Measurements from ENCODE around the gene HBD.

Gene HBD

DNA sequence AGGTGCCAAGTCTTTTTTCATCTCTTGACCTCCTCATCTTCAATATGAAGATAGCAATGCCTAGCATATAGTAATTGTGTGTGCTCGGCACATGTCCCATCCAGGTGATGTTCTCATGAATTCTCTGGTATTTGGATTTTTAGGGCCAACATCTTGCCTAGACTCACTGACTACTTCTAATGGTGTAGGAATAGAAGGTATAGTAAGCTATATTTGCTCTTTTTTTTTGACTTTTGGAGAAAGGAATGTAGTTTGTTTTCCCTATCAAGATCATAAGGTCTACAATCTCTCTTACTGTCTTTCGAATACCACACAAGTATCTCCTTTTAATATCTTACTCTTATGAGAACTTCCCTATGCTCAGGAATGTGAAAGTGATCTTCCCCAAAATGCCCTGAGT, 3.2 kb downstream of the HBD start:
- no peak for DNase-seq

DNA sequence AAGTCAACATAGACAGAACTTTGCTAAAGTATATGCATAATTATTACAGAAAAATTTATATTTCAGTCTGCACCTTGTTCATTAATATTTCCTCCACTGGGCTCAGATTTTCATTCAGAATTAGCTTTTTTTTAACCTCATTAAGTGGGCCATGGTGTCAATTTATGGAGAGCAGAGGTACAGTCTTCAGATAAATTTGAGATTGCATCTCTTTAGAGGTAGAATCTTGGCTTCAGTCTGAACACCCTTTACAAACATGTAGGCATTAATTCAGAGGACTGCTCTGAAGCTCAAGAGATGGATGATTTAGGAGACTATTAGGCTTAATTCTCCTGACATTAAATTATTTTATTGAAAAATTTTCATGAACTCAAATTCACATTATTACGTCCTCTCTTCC, 4.0 kb downstream of the HBD start:
- DNase-seq: no peak

DNA sequence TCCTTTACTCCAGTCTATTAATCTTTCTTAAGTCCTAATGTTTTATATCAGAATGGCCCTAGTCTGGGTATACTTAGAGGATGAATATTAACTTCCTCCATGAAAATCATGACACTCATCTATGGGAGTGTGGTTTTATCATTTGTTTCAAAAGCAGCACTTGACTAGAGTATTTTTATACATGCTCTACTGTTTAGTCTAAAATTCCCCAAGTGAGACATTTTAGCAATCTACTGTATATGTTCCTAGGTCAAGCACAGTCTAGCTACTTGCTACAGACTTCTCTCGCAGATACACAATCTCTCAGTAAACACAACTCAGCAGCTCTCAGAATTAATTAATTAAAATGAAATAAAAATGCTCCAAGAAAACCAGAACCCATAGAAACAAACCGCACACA, 4.5 kb downstream of the HBD start:
- no peak for DNase-seq

DNA sequence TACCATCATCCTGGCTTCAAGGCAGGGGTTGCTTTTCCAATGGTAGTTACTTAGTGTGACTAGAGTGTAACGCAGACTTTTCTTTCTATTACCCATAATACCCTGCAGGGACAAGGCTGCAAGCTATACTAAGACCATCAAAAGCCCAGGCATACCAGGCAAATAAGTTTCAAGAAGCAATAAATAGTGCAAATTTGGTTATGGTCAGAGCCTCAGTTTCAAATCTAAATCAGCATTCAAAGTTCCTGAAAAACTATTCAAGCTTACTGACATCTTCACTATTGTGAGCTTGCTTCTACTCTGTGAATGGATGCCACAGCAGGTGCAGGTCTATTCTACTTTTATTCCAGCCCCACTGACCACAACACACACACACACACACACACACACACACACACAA, 4.9 kb downstream of the HBD start:
- DNase-seq: no peak

DNA sequence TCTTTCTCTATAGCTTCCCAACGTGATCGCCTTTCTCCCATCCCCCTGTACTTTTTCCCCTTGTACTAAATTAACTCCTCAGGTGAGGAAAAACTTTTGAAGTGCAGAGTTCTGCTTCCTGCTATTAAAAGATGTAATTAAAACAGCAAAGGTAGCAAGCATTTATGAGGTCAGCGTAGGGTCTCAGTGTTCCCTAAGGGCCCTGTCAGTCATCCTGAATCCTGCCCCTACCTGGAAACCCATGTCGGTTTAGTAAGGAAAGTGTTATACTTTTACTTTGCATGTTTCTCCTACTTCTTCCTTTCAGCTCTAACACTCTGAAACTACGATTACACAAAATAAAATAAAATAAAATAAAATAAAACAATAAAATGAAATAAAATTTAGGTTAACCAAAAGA, 6.2 kb downstream of the HBD start:
- no peak for DNase-seq

DNA sequence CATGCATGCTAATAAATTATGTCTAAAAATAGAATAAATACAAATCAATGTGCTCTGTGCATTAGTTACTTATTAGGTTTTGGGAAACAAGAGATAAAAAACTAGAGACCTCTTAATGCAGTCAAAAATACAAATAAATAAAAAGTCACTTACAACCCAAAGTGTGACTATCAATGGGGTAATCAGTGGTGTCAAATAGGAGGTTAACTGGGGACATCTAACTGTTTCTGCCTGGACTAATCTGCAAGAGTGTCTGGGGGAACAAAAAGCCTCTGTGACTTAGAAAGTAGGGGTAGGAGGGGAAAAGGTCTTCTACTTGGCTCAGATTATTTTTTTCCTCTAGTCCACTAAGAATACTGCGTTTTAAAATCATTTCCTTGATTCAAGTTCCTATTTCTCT, 6.6 kb downstream of the HBD start:
- no peak for DNase-seq

DNA sequence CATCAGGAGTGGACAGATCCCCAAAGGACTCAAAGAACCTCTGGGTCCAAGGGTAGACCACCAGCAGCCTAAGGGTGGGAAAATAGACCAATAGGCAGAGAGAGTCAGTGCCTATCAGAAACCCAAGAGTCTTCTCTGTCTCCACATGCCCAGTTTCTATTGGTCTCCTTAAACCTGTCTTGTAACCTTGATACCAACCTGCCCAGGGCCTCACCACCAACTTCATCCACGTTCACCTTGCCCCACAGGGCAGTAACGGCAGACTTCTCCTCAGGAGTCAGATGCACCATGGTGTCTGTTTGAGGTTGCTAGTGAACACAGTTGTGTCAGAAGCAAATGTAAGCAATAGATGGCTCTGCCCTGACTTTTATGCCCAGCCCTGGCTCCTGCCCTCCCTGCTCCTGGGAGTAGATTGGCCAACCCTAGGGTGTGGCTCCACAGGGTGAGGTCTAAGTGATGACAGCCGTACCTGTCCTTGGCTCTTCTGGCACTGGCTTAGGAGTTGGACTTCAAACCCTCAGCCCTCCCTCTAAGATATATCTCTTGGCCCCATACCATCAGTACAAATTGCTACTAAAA, 7.5 kb downstream of the HBD start, which contains the start of gene HBB:
HBB (minus strand) TSS at position 340 of the 579 bp plus-strand sequence; CDS start at position 290, 50 bp downstream.
- no peak for DNase-seq

DNA sequence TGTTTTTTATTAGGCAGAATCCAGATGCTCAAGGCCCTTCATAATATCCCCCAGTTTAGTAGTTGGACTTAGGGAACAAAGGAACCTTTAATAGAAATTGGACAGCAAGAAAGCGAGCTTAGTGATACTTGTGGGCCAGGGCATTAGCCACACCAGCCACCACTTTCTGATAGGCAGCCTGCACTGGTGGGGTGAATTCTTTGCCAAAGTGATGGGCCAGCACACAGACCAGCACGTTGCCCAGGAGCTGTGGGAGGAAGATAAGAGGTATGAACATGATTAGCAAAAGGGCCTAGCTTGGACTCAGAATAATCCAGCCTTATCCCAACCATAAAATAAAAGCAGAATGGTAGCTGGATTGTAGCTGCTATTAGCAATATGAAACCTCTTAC, 8.8 kb downstream of the HBD start:
- DNase-seq: no peak

DNA sequence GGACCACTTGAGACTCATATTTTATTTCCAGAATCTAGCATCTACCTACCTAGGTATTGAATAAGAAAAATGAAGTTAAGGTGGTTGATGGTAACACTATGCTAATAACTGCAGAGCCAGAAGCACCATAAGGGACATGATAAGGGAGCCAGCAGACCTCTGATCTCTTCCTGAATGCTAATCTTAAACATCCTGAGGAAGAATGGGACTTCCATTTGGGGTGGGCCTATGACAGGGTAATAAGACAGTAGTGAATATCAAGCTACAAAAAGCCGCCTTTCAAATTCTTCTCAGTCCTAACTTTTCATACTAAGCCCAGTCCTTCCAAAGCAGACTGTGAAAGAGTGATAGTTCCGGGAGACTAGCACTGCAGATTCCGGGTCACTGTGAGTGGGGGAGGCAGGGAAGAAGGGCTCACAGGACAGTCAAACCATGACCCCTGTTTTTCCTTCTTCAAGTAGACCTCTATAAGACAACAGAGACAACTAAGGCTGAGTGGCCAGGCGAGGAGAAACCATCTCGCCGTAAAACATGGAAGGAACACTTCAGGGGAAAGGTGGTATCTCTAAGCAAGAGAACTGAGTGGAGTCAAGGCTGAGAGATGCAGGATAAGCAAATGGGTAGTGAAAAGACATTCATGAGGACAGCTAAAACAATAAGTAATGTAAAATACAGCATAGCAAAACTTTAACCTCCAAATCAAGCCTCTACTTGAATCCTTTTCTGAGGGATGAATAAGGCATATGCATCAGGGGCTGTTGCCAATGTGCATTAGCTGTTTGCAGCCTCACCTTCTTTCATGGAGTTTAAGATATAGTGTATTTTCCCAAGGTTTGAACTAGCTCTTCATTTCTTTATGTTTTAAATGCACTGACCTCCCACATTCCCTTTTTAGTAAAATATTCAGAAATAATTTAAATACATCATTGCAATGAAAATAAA, 9.5 kb downstream of the HBD start:
- no peak for DNase-seq

DNA sequence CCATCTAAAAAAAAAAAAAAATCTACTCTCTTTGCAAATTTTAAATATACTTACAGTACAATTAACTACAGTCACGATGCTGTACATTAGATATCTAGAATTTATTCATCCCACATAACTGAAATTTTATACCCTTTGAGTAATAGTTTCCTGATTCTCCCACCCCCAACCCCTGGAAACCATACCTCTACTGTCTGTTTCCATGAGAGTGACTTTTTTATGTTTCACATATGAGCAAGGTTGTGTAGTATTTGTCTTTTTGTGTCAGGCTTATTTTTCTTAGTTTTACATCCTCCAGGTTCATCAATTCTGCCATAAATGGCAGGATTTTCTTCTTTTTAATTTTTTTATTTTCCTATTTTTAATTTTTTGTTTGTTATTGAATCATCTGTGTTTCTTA, 10.6 kb downstream of the HBD start:
- DNase-seq: no peak

DNA sequence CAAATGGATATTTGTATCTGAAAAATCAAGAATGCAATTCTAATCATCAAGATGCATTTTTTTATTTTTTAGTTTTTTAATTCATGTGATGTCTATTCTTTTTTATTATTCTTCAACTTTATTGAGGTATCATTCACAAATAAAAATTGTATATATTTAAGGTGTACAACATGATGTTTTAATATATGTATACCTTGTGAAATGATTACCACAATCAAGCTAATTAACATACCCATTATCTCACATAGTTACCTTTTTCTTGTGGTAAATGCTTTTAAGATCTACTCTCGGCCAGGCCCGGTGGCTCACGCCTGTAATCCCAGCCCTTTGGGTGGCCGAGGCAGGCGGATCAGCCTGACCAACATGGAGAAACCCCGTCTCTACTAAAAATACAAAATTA, 11.1 kb downstream of the HBD start:
- DNase-seq: no peak

DNA sequence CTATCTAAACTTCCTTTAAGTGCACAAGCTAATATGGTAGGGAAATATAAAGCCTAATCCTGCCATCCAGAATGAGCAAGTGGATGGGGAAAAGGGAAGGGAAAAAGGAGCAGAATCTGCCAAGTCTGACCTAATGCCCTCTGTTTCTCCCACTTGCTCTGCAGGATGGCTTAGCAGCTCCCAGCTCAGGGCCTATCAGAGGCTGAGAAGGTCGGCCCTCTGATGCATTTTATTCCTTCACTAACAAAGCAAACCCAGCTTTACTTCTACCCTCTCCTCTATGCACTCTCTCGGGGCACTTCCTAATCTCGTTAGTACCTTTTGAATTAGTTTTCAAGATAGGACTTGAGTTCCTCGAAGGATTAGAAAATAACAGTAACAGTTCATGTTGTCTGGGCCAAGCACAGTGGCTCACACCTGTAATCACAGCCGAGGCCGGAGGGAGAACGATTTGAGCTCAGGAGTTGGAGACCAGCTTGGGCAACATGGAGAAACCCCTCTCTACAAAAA, 23.9 kb downstream of the HBD start:
- no peak for DNase-seq

DNA sequence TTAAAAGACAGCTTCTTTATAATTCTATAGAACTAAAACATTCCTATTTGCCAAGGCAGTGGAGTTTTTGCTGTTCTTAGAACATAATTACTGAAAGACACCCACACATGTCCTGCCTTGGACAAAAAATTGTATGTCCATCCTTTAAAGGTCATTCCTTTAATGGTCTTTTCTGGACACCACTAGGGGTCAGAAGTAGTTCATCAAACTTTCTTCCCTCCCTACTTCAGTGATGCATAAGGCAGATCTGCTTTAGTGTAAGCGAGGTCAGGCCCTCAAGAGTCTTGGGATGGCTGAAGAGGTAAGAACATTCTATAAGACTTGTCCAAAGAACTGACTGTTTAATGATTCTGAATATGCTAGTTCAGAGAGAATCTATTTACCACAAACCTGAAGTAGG, 29.5 kb downstream of the HBD start:
- DNase-seq: no peak

DNA sequence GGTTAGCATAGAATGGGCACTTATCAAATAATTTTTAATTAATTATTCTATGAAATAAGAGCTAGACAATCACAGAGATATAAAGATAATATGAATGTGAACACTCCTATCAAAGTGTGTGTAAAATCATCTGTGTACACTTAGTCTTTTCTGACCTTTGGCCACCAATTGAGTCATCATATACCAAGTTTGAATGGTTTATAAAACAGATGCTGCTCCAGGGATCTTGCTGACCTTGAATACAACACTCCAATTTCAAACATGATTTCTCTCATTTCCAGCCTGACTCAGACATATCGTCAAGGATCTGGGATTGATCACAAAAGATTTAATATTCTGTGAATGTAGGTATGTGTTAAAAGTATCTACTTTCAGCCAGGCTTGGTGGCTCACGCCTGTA, 30.9 kb downstream of the HBD start:
- no peak for DNase-seq

DNA sequence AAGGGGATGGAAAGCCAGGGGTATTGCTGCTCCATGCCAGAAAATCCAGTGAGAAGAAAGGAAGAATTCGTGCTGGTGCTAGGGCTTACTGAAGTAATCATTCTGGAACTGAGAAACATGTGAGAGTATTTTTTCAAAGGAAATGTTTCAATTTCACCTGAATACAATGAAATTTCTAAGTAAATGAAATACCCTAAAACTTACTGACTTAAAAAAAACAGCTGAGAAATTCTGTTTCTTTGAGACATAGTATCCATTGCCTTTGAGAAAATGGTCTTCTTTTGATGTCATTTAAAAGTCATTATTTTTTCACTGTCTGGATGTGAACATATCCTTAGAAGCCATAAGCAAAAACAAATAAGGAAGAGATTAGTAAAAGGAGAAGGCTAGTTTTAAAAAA, 33.7 kb downstream of the HBD start, which contains the start of gene OR51V1:
OR51V1 (minus strand) TSS at position 101 of the 400 bp plus-strand sequence; CDS start at position 101, 0 bp downstream.
- no peak for DNase-seq

DNA sequence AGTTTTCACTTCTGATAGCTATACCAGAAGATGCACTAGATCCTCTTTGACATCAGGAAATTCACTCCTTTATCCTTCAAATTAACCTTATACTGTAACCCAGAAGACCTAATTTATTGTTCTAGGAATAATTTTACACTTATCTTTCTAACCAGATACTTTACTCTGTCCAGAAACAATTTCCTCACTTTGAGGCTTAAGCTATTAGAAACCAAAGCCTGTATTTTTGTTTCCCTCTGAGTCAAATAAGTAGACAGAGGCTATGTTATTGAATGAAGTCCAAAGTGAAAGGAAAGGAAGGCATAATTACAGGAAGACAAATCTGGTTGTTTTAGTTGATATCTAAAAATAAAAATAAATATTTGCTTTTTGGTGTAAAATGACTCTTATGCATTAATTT, 36.0 kb downstream of the HBD start:
- DNase-seq: no peak

DNA sequence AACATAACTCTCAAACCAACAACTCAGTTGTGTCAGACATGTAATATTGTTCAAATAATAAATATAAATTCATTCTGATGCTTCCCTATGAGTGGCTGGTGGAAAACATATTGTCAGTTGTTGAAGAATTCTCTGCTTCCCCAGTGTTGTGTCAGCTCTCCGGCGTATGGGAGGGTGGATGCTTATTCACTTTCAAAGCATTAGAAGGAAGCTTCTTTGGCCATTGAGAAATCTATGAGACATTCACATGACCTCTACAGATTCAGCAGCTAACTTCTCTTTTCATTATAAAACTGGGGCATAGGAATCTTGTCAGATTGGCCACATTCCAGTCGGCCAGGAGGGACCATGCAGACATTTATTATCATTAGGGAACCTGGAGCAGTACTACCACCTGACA, 36.7 kb downstream of the HBD start:
- DNase-seq: no peak

DNA sequence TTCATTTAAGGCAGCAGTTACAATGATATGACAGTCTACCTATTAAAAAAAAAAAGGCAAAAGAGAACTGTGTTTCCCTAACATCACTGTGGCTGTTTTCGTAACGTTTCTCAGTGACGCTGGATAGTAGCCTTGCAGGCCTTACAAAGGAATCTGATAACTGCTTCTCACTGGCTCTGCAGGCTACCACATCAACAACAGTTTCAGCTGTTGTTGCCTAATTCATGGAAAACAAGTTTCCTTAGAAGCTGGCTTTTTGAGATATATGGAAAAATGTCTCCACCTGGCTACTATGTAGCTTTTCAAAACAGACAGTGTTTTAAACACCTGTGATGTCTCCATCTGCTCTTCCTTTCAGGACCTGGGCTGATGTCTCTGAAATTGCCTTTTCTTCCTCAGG, 37.6 kb downstream of the HBD start:
- DNase-seq: no peak

DNA sequence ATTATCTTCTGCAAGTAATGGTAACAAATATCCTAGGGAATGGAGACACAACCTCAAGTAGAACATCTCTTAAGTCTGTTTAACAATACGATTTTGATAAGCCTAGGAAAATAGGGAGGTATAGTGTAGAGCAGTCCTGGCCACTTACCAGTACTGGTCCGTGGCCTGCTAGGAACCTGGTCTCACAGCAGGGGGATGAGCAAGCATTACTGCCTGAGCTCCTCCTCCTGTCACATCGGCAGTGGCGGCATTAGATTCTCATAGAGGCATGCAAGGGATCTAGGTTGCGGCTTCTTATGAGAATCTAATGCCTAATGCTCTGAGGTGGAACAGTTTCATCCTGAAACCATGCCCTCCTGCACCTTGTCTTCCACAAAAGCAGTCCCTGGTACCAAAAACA, 38.2 kb downstream of the HBD start:
- no peak for DNase-seq

DNA sequence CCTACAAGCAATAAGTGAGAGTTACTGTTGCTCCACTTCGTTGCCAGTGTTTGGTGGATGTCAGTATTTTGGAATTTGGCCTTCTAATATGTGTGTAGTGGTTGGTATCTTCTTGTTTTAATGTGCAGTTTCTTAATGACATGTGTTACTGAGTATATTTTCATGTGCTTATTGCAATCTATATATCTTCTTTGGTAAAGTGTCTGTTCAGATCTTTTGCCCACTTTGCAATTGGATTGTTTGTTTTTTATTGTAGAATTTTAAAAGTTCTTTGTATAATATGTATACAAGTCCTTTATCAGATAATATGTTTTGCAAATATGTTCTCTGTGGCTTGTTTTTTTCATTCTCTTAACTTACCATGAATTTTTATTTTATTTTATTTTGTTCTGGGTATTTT, 41.5 kb downstream of the HBD start:
- no peak for DNase-seq

DNA sequence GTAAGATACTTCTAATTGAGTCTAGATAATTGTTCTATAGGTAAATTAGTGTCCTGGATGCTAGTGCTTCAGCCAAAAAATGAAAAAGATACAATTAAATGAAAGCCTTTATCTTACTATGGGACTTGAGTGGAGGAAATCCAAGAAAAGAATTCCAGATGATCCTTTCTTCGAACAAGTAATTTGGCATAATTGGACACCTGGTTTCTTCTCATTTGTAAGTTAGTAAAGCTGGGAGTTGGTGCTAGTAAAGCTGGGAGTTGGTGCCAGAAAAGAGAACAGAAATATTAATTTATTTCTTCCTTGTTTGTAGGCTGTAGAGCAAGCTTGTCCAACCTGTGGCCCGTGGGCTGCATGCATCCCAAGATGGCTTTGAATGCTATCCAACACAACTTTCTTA, 46.1 kb downstream of the HBD start:
- DNase-seq: no peak
